H1 (cell line): ENCODE data around the gene CORO2B. TPM values are rescaled to one million over a fixed set of nuclear protein-coding genes. Genes with fewer than 3 reads are reported as not detected.

Source experiments
- CTCF ChIA-PET: fragments of 300-600 bp; sonication (Branson Sonifier 250); formaldehyde crosslinking; loops from one replicate; lab custom pipeline; 2021; ENCODE audit not compliant: partially characterized antibody; lab: Charles Lee
- POLR2A ChIA-PET: fragments of 300-600 bp; sonication (Branson Sonifier 250); formaldehyde crosslinking; loops from one replicate; lab custom pipeline; 2021; ENCODE audit warnings: inconsistent platforms; ENCODE audit not compliant: partially characterized antibody; lab: Charles Lee
- DNase-seq, 2 experiments: peaks; one replicate each; pipeline versions ENCODE4 v3.0.0 to v3.0.0-alpha.2; 2010 to 2022; ENCODE audit warnings: low spot score in 2 of 2, low read depth in 1 of 2, mixed read lengths in 1 of 2
- FAIRE-seq: peaks from 2 replicates; lab custom pipeline; 2011; peaks lifted over from hg19 to GRCh38; lab: Jason Lieb, UNC
- H2AFZ ChIP-seq: 2 replicates; pipeline ENCODE4 v1.8.1; 2012; ENCODE audit warnings: low read length, inconsistent platforms
- H2AK5ac ChIP-seq: 2 replicates; pipeline ENCODE4 v1.6.1; 2013; ENCODE audit warnings: low read depth, low read length
- H2BK120ac ChIP-seq: replicated peaks from 2 replicates; pipeline ENCODE3; 2013; ENCODE audit warnings: low read depth, low read length, inconsistent platforms
- H2BK12ac ChIP-seq: 2 replicates; pipeline ENCODE4 v1.6.1; 2013; ENCODE audit warnings: low read depth, low read length
- H2BK15ac ChIP-seq: 2 replicates; pipeline ENCODE4 v1.6.1; 2013; ENCODE audit warnings: low read length
- H2BK20ac ChIP-seq: 2 replicates; pipeline ENCODE4 v1.6.1; 2013; ENCODE audit warnings: low read length
- H2BK5ac ChIP-seq: 2 replicates; pipeline ENCODE4 v1.6.1; 2013; ENCODE audit warnings: low read depth, low read length
- H3K14ac ChIP-seq: 2 replicates; pipeline ENCODE4 v1.6.1; 2013; ENCODE audit warnings: inconsistent platforms; ENCODE audit not compliant: insufficient read length
- H3K18ac ChIP-seq: 2 replicates; pipeline ENCODE4 v1.6.1; 2013; ENCODE audit warnings: low read length; ENCODE audit errors: extremely low read depth
- H3K23ac ChIP-seq: 2 replicates; pipeline ENCODE4 v1.6.1; 2013; ENCODE audit warnings: inconsistent platforms; ENCODE audit not compliant: insufficient read length
- H3K23me2 ChIP-seq: 2 replicates; pipeline ENCODE4 v1.6.1; 2013; ENCODE audit warnings: low read depth, low read length
- H3K27ac ChIP-seq: 2 replicates; pipeline ENCODE4 v1.6.1; 2011; ENCODE audit warnings: low read depth, low read length, inconsistent platforms
- H3K27me3 ChIP-seq, 4 experiments: replicated peaks in 1 of 4; 1 replicate in 1 of 4; 2 replicates in 3 of 4; pipeline versions ENCODE4 v1.6.1 to v1.8.1; 2011 to 2013; ENCODE audit warnings: low read length in 3 of 4, mild to moderate bottlenecking in 3 of 4, inconsistent platforms in 2 of 4, mixed read lengths in 2 of 4, moderate library complexity in 1 of 4; ENCODE audit not compliant: control insufficient read depth in 3 of 4, insufficient read depth in 3 of 4; ENCODE audit errors: extremely low read depth in 1 of 4
- H3K36me3 ChIP-seq, 4 experiments: 2 replicates each; pipeline versions ENCODE4 v1.6.1 to v1.8.1; 2011 to 2013; ENCODE audit warnings: mild to moderate bottlenecking in 4 of 4, low read length in 3 of 4, moderate library complexity in 2 of 4, control low read depth in 1 of 4, inconsistent platforms in 1 of 4; ENCODE audit not compliant: insufficient read depth in 4 of 4, control insufficient read depth in 2 of 4
- H3K4ac ChIP-seq: replicated peaks from 2 replicates; pipeline ENCODE3; 2013; ENCODE audit warnings: low read length, low read depth, mixed read lengths, inconsistent platforms; ENCODE audit not compliant: insufficient read length
- H3K4me1 ChIP-seq, 4 experiments: replicated peaks in 1 of 4; 1 replicate in 1 of 4; 2 replicates in 3 of 4; pipeline versions ENCODE4 v1.6.1 to v1.8.1; 2011 to 2013; ENCODE audit warnings: low read length in 3 of 4, inconsistent platforms in 2 of 4, mixed read lengths in 1 of 4; ENCODE audit not compliant: insufficient read depth in 4 of 4, control insufficient read depth in 3 of 4
- H3K4me2 ChIP-seq, 2 experiments: 2 replicates each; pipeline versions ENCODE4 v1.6.1 to v1.8.1; 2011 to 2013; ENCODE audit warnings: low read depth in 2 of 2, low read length in 2 of 2, control low read depth in 1 of 2, inconsistent platforms in 1 of 2, mild to moderate bottlenecking in 1 of 2; ENCODE audit not compliant: insufficient read depth in 1 of 2
- H3K4me3 ChIP-seq, 4 experiments: fragments of 200-600, 300-600 bp in 1 of 4; sonication (generic), shearing (Covaris generic), sonication (Bioruptor Twin) in 1 of 4; 2 replicates each; pipeline versions ENCODE4 v1.5.1 to v1.8.1; 2011 to 2016; ENCODE audit warnings: low read length in 4 of 4, low read depth in 3 of 4, control low read depth in 2 of 4, inconsistent platforms in 2 of 4, mild to moderate bottlenecking in 2 of 4, mixed read lengths in 1 of 4, moderate library complexity in 1 of 4; ENCODE audit not compliant: insufficient read depth in 2 of 4; ENCODE audit errors: extremely low read depth in 1 of 4
- H3K56ac ChIP-seq: replicated peaks from 2 replicates; pipeline ENCODE3; 2013; ENCODE audit warnings: low read depth, mild to moderate bottlenecking, mixed read lengths, low read length, inconsistent platforms; ENCODE audit not compliant: insufficient read length
- H3K79me1 ChIP-seq: 2 replicates; pipeline ENCODE4 v1.6.1; 2013; ENCODE audit warnings: low read depth, low read length, control low read depth
- H3K79me2 ChIP-seq, 2 experiments: 2 replicates each; pipeline versions ENCODE4 v1.6.1 to v1.8.1; 2012 to 2013; ENCODE audit warnings: low read length in 2 of 2, mild to moderate bottlenecking in 2 of 2, inconsistent platforms in 1 of 2; ENCODE audit not compliant: insufficient read depth in 2 of 2, control insufficient read depth in 1 of 2
- H3K9ac ChIP-seq, 4 experiments: replicated peaks in 1 of 4; 1 replicate in 1 of 4; 2 replicates in 3 of 4; pipeline versions ENCODE4 v1.6.1 to v1.8.1; 2011 to 2013; ENCODE audit warnings: low read depth in 3 of 4, low read length in 3 of 4, control low read depth in 2 of 4, mild to moderate bottlenecking in 2 of 4, moderate library complexity in 2 of 4, inconsistent platforms in 1 of 4; ENCODE audit errors: extremely low read depth in 1 of 4
- H3K9me3 ChIP-seq, 2 experiments: 2 replicates each; pipeline versions ENCODE4 v1.6.1 to v1.8.1; 2012 to 2013; ENCODE audit warnings: mild to moderate bottlenecking in 2 of 2, moderate library complexity in 2 of 2, control low read depth in 1 of 2, inconsistent platforms in 1 of 2, low read depth in 1 of 2, low read length in 1 of 2, mixed read lengths in 1 of 2; ENCODE audit not compliant: insufficient read depth in 2 of 2
- H4K20me1 ChIP-seq, 2 experiments: replicated peaks in 1 of 2; 2 replicates each; pipeline versions ENCODE3 to v1.8.1; 2011 to 2013; ENCODE audit warnings: inconsistent platforms in 2 of 2, low read length in 2 of 2, mild to moderate bottlenecking in 1 of 2; ENCODE audit not compliant: insufficient read depth in 2 of 2, control insufficient read depth in 1 of 2
- H4K5ac ChIP-seq: 2 replicates; pipeline ENCODE4 v1.6.1; 2013; ENCODE audit warnings: low read length, low read depth, mixed read lengths, inconsistent platforms; ENCODE audit not compliant: insufficient read length
- H4K8ac ChIP-seq: 2 replicates; pipeline ENCODE4 v1.8.0; 2013; ENCODE audit warnings: mild to moderate bottlenecking, moderate library complexity, low read length, inconsistent platforms; ENCODE audit not compliant: insufficient read depth; ENCODE audit errors: extremely low read depth
- H4K91ac ChIP-seq: replicated peaks from 2 replicates; pipeline ENCODE3; 2013; ENCODE audit warnings: low read length, mixed read lengths, inconsistent platforms; ENCODE audit not compliant: insufficient read length
- CBX8 ChIP-seq: fragments of 300-800, 300-1000 bp; sonication (generic); IDR thresholded peaks from 2 replicates; pipeline ENCODE4 v1.7.1; 2016; ENCODE audit warnings: low read depth, low read length, borderline replicate concordance
- EGR1 ChIP-seq: IDR thresholded peaks from 2 replicates; pipeline ENCODE4 v1.6.1; 2011; ENCODE audit warnings: low read depth, low read length, borderline replicate concordance
- KDM1A ChIP-seq: fragments of 200-600, 300-600 bp; sonication (generic); IDR thresholded peaks from 2 replicates; pipeline ENCODE4 v1.7.1; 2016; ENCODE audit warnings: mild to moderate bottlenecking, low read length, borderline replicate concordance
- MAFK ChIP-seq: IDR thresholded peaks from 2 replicates; pipeline ENCODE4 v1.6.1; 2012; ENCODE audit warnings: low read depth, mild to moderate bottlenecking, improper control_type of control experiment, low read length
- PHF8 ChIP-seq: fragments of 200-600 bp; sonication (generic); conservative IDR thresholded peaks from 2 replicates; pipeline ENCODE4 v1.7.1; 2012; ENCODE audit warnings: low read depth, mild to moderate bottlenecking, inconsistent platforms, low read length, moderate library complexity
- SAP30 ChIP-seq: fragments of 300-600 bp; sonication (generic); IDR thresholded peaks from 2 replicates; pipeline ENCODE4 v1.7.1; 2012; ENCODE audit warnings: low read length, moderate library complexity, mild to moderate bottlenecking, inconsistent platforms; ENCODE audit not compliant: insufficient read depth, insufficient replicate concordance
- SP2 ChIP-seq: IDR thresholded peaks from 2 replicates; pipeline ENCODE4 v1.6.1; 2012; ENCODE audit warnings: mild to moderate bottlenecking, low read length, inconsistent platforms
- YY1 ChIP-seq: IDR thresholded peaks from 2 replicates; pipeline ENCODE4 v1.6.1; 2011; ENCODE audit warnings: low read depth, mild to moderate bottlenecking, low read length
- WGBS, 2 experiments: shearing (Covaris generic) in 1 of 2; methylation state at CpG; one replicate each; pipeline versions ENCODE4 v1.1.6 to v1.1.7; 2013 to 2015; ENCODE audit warnings: low lambda C conversion rate in 2 of 2, mixed read lengths in 2 of 2, inconsistent platforms in 1 of 2, low coverage in 1 of 2, missing lambda C conversion rate in 1 of 2; ENCODE audit not compliant: insufficient replicate concordance in 2 of 2, insufficient coverage in 1 of 2, insufficient read length in 1 of 2; ENCODE audit errors: extremely low coverage in 1 of 2, missing lambda C conversion rate in 1 of 2; 5-methylcytosine and 5-hydroxymethylcytosine counted together
- polyA plus RNA-seq, 7 experiments: library from polyadenylated mRNA; depleted of rRNA in 3 of 7; stranded (reverse) in 5 of 7; unstranded in 2 of 7; fragments of >200 nt in 5 of 7; fragments of 200-250 nt in 2 of 7; gene quantifications; 1 replicate in 5 of 7; 2 replicates in 1 of 7; 4 replicates in 1 of 7; pipeline versions ENCODE4 v1.2.1 to v1.2.3, GENCODE V29; 2011 to 2013; ENCODE audit warnings: missing spikeins in 2 of 7, mixed read lengths in 2 of 7
- total RNA-seq: library from RNA; stranded (reverse); fragmentation: NEBNext Ultra II Directional; extraction: Animal tissue kit (Norgen Biotek cat#: 25700); gene quantifications from 2 replicates; pipeline ENCODE4 v1.2.1, GENCODE V29; 2021
- TF ChIP-seq, protein P1 (sequence below), 3 experiments: IDR thresholded peaks; 1 replicate in 2 of 3; 2 replicates in 1 of 3; pipeline versions ENCODE4 v1.5.1 to v1.6.1; 2011; ENCODE audit warnings: low read length in 3 of 3, mild to moderate bottlenecking in 3 of 3, inconsistent platforms in 2 of 3, low read depth in 1 of 3, moderate library complexity in 1 of 3; ENCODE audit not compliant: insufficient read depth in 1 of 3; ENCODE audit errors: control extremely low read depth in 1 of 3
- TF ChIP-seq, protein P2 (sequence below): IDR thresholded peaks from 2 replicates; pipeline ENCODE4 v1.6.1; 2012; ENCODE audit warnings: inconsistent platforms

CORO2B gene
- total and polyA plus RNA-seq, 2 of the 8 experiments (the other 6 are each of a cell fraction or from before 2014, with no cell fraction given) = 3.4 to 6.7 TPM

- Histone ChIP-seq H3K79me2 (no peaks in the 10 kb centered on the region), H4K5ac (no peak overlapping the region), H3K4me1 (no peaks in the 10 kb centered on the region), H3K4me2 (no peak overlapping the region), H3K4me3 (no peak overlapping the region), H4K20me1 (no peaks in the 10 kb centered on the region), H3K79me1 (no peaks in the 10 kb centered on the region), H2AFZ (no peak overlapping the region), H4K8ac (no peak overlapping the region), H3K18ac (no peak overlapping the region), H2BK12ac (no peak overlapping the region), H3K23me2 (no peaks in the 10 kb centered on the region), H2BK15ac (no peak overlapping the region), H3K27ac (no peak overlapping the region), H2BK120ac (no peak overlapping the region), H3K36me3 (no peaks in the 10 kb centered on the region), H3K9ac (no peak overlapping the region), H3K56ac (no peak overlapping the region), H3K23ac (no peak overlapping the region), H3K4ac (no peak overlapping the region), H3K27me3 (no peaks in the 10 kb centered on the region), H3K9me3 (no peaks in the 10 kb centered on the region), H2BK20ac (no peak overlapping the region), H2AK5ac (no peak overlapping the region), H2BK5ac (no peak overlapping the region), H4K91ac (no peak overlapping the region), H3K14ac (no peak overlapping the region)
- no peak for DNase-seq
- no peak for FAIRE-seq
- 90% methylated on average over 6 of the region's 6 CpGs; no CpG with 5 or more reads in 1 of the 2 experiments for WGBS, 2 experiments
- ChIA-PET CTCF (interaction anchor here (0.9 to 1.7 kb wide), 5 partner anchors 13 to 136 kb away, joined by 3 to 6 read pairs (median 4); no protein-coding TSS in a partner anchor), POLR2A (no interaction called here)
- TF ChIP-seq, protein P1, sequence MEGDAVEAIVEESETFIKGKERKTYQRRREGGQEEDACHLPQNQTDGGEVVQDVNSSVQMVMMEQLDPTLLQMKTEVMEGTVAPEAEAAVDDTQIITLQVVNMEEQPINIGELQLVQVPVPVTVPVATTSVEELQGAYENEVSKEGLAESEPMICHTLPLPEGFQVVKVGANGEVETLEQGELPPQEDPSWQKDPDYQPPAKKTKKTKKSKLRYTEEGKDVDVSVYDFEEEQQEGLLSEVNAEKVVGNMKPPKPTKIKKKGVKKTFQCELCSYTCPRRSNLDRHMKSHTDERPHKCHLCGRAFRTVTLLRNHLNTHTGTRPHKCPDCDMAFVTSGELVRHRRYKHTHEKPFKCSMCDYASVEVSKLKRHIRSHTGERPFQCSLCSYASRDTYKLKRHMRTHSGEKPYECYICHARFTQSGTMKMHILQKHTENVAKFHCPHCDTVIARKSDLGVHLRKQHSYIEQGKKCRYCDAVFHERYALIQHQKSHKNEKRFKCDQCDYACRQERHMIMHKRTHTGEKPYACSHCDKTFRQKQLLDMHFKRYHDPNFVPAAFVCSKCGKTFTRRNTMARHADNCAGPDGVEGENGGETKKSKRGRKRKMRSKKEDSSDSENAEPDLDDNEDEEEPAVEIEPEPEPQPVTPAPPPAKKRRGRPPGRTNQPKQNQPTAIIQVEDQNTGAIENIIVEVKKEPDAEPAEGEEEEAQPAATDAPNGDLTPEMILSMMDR (IDR thresholded peaks at IDR 0.05; ENCODE audit: control extremely low read depth in 1 of 3, insufficient read depth in 1 of 3, low read depth in 1 of 3, low read length in 3 of 3) = no peak
- TF ChIP-seq CBX8 = no peak
- TF ChIP-seq EGR1 = no peak
- no peak for TF ChIP-seq MAFK
- no peak for TF ChIP-seq SAP30
- TF ChIP-seq SP2 = no peak
- no peak for TF ChIP-seq KDM1A
- TF ChIP-seq, protein P2, sequence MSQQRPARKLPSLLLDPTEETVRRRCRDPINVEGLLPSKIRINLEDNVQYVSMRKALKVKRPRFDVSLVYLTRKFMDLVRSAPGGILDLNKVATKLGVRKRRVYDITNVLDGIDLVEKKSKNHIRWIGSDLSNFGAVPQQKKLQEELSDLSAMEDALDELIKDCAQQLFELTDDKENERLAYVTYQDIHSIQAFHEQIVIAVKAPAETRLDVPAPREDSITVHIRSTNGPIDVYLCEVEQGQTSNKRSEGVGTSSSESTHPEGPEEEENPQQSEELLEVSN = no peak
- no peak for TF ChIP-seq PHF8
- TF ChIP-seq YY1 = no peak
These were observed 160.7 kb downstream of the CORO2B start for GRCh38 chr15:68739390-68740080.
